HG03439 (cell line): ENCODE results near the gene FAM161B.
"Not testable (repeated sequence)": the region's sequence is repeated elsewhere in the genome, so short reads cannot be mapped to it uniquely, and the experiment has no call there.

Experiments
- ATAC-seq: cut with Tn5 transposase; IDR thresholded peaks from one replicate; pipeline ENCODE4 v1.9.1; 2021; ENCODE audit warnings: mild to moderate bottlenecking, moderate library complexity; ENCODE audit not compliant: unreplicated experiment

Gene FAM161B

DNA sequence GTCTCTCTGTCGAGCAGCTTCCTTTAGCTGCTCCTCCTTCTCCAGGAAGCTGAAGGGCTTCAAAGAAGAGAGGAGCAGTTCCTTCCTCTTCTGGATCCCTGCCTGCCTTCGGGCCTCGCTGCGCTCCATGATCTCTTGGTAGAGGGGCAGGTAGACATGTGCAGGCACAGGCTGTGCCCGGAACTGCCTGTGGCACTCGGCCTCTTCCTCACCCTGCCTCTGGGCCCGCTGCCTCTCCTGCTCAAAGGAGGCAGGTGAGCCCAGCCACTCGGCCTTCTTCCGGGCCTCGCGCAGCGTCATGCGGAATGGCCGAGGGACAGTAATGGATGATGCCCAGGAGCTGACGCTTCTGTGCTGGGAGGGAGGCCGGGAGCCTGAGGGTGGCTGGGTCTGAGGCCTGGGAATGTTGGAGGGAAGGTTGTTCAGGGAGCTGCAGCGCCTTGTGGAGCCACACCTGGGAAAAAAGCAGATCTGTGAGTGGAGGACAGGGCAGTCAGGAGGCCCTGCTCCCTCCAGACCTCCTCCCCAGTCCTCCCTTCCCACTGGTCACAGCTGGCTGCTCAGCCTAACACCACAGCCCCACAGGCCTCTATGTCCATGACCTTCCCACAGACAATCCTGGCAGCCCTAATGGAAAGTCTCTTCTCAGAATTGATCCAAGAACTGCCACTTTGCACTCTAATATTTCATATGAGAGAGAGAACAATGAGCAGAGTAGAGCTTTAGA lies 5.3 kb downstream of the FAM161B start:
- ATAC-seq = no peak

DNA sequence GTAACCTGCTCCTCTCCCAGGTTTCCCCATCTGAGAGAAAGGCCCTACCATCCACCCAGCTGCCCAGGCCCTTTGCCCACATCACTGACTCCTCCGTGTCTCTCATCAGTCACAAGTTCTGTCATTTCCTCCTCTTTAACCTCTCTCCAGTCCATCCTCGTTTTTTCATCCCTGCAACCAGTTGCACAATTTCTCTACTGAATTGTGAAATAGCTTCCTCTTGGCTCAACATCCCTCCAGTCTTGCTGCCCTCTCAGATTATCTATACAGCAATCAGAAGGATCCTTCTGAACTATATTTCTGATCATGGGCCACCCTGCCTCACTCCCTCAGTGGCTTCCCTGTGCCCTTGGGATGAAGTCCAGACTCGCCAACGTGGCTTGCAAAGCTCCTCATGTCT lies 6.8 kb downstream of the FAM161B start:
- ATAC-seq = no peak

DNA sequence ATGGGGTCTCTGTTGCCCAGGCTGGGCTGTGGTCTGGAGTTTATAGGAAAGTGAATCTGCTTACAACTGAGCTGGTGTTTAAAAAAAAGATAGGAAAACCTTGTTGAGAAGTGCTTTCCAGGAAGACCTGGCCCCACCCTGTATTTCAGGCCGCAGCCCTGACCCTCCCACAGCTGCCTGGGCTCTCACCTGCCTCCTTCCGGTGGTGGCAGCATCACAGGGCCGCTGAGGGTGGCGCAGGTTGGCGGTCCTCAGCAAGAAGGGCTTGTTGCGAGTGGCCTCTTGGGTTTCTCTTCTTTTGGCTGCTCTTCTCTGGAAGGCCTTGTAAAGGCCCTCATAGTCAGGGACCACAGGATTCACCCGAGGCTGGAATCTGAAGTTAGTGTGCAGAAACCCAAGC lies 7.7 kb downstream of the FAM161B start:
- ATAC-seq = no peak

DNA sequence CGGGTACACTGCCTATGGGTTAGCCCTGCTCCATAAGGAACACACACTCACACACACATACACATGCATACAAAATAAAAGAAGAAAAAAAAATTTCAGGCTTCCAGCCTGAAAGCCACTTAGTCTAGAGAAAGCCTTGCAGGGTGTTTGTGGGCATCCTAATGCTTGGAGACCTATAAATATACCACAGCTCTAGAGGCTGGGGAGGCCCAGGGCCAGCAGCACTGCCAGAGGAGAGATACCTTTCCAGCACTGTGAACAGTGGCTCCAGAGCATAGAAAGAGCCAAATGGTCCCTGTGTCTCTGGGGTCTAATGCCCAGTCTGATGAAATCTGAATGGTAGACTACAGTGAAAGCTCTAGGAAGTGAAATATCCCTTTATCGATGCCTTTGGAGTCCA lies 12.9 kb downstream of the FAM161B start:
- no peak for ATAC-seq

DNA sequence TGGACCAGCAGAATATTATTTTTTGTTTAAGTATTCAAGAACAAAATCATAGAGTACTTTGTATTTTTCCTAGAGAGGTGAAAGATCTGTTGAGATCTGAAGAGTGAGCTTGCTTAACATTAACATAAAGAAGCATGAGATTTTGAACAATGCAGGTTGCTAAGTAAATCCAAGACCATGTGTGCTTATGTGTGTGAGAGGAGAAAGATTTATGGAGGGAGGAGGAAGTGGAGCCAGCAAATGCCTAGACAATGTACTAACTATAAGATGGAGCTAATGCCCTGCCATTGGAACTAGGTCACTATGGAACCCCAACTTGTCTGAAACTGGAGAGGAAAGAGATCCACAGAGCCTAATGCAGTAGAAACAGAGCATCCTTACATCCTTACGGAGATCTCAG lies 13.3 kb downstream of the FAM161B start:
- no peak for ATAC-seq

DNA sequence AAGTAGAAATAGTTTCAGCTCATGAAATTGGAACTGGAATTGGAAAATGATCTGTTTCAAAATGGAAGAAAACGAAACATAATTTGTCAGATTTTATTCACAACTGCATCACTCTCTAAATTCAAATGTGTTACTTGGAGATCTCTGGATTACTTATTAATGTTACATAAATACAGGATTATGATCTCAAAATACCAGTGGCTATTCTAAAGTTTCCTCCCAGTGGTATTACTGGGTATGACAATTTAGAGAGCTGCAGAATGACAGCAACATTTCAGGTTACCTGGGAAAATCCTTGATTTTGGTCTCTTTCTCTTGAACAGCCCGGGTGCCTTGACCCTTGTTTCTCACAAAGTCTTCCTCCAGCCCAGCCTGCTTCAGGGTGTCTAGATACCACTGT lies 14.2 kb downstream of the FAM161B start:
- ATAC-seq = no peak

DNA sequence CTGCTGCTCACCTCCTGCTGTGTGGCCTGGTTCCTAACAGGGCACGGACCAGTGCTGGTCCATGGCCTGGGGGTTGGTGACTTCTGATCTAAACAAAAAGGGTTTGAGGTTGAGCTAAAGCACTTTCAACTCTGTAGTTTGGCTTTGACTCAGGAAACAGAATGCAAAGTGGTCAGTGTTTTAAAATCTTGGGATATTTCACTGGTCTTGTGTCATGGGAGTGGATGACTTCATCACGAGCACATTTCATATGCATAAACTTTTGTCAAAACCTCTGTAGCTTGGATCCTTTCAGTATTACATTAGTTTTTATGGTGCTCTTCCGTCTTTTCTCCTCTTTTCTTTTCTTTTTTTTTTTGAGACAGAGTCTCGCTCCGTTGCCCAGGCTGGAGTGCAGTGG lies 25.6 kb downstream of the FAM161B start:
- ATAC-seq = no peak

DNA sequence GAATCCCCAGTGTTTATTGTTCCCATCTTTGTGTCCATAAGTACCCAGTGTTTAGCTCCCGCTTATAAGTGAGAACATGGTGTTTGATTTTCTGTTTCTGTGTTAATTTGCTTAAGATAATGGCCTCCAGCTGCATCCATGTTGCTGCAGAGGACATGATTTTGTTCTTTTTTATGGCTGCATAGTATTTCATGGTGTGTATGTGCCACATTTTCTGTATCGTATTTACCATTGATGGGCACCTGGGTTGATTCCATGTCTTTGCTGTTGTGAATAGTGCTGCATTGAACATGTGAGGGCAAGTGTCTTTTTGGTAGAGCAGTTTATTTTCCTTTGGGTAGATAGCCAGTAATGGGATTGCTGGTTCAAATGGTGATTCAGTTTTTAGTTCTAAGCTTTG lies 30.4 kb downstream of the FAM161B start:
- not testable (repeated sequence) for ATAC-seq

DNA sequence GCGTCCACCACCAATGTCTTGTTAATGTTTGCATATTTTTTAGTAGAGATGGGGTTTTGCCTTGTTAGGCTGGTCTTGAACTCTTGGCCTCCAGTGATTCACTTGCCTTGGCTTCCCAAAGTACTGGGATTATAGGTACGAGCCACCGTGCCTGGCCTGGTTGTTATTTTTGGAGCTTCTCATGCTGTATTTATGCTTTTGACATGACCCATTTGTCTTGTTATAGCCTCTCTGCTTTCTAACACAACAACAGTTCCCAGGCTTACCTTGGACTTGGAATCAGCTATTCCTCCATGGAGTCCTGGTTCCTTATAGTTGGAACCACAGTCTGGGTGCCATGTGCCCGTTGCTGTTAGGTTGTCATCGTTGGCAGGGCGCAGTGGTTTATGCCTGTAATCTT lies 33.6 kb downstream of the FAM161B start:
- no peak for ATAC-seq

DNA sequence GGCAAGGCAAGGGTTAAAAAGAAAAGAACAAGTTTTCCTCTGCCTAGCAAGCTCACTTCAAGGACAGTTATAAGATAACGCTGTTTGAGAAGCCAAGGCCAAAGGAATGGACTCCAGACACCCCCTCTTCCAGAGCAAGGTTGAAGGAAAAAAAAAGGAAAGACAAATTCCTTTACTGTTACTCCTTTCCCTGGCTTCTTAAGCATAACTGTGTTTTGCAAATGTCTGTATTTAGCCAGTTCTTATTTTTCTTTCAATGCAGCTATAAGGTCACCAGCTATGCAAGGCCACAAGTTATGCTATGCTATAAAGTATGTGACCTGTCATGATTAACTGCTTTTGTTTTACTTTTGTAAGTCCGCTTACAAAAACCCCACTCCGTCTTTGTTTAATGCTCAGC lies 36.6 kb downstream of the FAM161B start:
- no peak for ATAC-seq

DNA sequence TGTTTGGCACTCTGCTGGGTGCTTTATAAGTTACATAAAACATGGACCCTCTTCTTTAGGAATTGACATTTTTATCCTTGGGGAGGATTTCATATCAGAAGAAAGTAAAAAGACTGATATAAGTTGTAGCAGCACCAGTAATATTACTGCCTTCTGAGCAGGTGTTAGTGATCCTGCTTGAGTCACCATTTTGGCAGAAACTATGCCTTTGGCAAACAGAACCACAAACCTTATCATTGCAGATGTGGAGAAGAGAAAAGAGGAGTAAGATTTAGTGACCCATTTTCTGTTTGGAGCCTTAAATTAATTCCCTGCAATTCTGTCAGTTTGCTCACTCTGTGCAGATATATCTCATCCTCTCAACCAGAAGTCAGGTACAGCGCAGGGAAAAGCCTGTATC lies 40.2 kb downstream of the FAM161B start:
- no peak for ATAC-seq

DNA sequence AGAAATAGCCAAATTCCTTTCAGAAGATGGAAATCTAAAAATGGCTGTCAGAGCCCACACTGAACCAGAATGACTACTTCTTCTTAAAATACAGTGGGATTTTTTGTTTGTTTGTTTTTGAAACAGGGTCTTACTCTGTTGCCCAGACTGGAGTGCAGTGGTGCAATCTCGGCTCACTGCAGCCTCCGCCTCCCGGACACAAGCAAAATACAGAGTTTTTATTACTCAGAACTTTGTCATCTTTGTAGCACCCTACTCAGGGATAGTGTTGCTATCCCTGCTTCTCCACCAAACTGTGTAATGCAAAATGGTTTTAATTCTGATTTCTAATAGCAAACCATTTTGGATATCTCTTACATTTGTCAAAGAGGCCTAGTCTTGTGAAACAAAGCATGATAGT lies 46.9 kb downstream of the FAM161B start:
- no peak for ATAC-seq

DNA sequence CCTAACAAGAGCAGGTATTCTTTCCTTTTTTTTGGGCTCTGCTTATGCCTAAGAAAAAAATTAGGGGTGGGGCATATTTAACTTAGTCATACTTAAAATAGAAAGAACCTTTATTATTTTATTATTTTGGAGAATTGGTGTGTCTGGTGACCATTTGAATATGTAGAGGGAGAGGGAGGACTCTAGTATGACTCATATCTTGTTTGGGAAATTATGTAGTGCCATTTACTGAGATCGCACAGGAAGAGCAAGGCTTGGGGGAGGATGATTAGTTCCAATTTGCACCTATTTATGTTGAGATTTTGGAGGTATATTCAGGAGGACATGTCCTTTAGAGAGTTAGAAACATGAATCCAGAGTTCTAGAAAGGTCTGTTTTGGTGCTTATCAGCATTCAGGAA lies 53.4 kb downstream of the FAM161B start:
- no peak for ATAC-seq

DNA sequence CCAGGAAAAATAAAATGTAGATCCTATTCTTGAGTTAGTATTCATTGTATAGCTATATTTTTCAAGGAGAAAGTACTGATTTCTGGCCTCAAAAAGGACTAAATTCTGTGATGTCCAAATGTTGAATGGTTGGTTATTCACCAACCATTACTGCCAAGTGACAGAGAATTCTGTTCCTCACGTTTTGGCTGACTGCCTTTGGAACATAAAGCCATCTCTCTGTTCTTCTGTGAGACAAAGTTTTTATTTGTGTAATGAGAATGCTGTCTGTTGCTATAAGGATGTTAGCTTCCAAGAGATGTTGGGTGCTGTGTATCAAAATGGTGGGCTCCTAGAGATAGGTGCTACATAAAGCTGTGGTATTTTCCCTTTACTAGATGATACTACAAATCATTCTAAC lies 54.0 kb downstream of the FAM161B start:
- no peak for ATAC-seq

DNA sequence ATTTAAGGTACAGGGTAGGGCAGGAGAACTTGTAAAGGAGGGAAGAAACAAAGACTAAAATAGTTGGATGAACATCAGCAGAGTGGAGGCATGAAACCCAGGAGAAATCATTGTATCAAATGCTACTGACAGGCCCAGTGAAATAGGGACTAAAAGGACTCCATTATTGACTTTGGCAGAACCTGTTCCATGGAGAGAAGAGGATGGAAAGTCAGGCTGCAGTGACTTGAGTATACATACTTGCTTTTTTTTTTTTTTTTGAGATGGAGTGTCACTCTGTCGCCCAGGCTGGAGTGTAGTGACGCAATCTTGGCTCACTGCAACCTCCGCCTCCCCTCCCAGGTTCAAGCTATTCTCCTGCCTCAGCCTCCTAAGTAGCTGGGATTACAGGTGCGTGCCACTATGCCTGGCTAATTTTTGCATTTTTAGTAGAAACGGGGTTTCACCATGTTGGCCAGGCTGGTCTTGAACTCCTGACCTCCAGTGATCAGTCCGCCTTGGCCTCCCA lies 55.7 kb downstream of the FAM161B start:
- ATAC-seq = not testable (repeated sequence)

DNA sequence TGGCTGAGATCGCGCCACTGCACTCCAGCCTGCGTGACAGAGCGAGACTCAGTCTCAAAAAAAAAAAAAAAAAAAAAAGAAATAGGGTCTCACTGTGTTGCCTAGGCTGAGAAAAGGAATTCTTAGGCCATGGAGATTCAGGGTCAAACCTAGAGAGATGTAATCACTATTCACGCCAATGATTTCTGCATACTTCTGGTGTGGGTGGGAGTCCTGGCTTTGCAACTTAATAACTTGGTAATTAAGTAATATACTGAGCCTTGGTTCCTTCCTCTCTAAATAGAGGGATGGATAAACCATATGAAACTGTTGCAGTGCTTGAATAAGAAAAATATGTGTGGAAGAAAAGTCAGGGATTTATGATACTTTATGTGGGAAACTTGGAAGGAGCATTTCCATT lies 60.5 kb downstream of the FAM161B start:
- ATAC-seq = no peak

DNA sequence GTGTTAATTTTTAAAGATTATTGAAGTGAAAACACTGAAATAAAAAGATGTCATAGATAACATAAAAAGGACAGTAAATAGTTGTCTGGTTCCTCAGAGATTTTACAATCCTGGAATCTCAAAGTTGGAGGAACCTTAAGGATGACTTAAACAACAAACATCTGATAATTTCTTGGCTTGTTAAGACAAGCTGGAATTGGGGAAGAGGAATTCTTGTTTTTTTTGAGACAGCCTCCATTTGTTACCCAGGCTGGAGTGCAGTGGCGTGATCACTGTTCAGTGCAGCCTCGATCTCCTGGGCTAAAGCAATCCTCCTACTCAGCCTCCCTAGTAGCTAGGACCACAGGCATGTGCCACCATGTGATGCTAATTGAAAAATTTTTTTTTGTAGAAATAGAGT lies 60.9 kb downstream of the FAM161B start:
- ATAC-seq = no peak

DNA sequence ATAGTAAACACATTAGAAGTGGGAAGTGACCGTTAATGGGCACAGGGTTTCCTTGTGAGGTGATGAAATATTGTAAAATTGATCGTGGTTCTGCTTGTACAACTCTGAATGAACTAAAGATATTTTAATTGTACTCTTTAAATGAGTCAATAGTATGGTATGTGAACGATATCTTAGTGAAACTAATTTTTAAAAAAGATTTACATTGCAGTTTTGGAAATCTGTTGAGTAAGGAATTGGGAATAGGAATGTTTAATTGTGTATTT lies 61.5 kb downstream of the FAM161B start:
- no peak for ATAC-seq

DNA sequence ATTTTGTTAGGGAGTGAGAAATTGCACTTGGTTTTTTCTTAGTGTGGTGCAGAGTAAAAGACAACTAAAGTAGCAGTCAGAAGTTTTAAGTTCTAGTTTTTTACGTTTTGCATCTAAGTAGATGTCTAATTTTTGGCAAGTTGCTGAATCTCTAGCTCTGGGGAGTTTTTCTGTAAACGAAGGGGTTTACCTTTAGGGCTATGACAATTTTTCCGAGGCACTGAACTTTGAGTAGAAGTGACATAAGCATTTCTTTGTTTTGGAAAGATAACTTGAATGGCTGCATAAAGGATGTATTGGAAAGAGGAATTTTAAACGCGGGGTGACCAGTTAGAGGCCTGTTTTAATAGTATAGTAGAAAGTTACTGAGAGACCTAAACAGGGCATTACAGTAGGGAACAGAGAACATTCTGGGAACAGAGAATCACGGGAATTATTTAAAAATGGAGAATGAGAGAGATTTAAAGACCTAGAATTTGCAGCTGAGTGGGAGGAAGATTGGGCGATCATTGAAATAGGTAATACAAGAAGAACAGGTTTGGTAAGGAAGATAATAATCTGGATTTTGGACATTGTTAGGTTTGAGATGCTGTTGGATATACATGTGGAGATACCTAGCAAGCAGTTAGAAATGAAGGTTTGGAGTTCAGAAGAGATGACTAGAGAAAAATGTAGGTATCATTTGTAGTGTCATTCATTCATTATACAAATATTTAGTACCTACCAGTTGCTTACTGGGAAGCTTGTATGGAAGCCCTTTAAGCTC lies 62.0 kb downstream of the FAM161B start:
- ATAC-seq = no peak

DNA sequence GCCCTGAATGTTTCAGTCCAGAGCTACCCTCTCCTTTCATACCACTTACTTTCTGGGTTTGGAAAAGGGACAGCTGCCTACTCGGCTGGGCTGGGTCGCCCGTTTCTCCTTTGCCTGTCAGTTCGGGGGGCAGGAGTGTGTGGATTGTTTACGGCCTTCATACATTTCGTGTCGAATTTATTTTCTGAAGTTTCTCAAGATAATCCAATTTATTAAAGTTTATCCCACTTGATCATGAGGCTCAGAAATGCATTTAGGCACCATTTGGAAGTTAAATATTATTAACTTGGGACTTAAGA lies 62.6 kb downstream of the FAM161B start:
- ATAC-seq = no peak

DNA sequence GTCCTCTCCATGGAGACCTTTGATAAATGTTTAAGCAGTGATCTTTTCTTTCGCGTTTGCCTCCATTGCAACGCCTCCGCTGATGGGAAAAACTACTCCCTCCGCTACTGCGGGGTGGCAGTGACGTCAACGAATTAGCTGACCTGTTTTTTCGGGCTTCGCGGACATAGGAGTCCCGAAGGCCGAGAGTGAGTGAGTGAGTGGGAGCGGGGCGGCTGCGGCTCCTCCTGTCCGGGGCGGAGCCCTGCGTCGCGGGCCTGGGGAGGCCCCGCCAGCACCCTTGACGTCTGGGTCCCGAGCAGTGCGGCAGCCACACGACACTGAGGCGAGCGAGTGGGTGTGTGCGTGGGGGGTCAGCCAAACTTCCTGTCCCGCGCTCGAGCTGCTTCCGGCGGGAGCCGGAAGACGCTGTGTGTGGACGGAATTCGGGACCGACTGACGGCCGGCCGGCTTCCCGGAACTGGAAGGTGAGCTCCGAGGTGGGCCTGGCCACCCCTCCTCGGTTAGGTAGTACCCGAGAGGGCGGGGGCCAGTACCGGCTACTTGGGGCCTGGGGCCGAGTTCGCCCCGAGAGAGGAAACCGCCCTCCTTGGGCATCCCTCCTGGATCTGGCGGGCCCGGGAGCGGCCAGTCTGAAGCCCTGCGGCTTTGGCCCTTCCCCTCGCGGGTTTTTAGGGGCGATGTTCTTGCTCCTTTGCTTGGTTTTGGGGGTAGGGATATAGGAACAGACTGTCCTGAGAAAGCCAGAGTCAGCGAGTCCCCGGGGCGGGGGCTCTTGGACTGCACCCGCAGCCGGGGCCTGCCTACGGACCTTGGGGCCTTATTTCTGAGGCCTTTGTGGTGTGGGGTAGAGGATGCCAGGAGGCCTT lies 63.2 kb downstream of the FAM161B start, which contains the start of gene ZNF410:
Gene ZNF410, plus strand, starts transcription at position 411 of the 869 bp plus-strand sequence. CDS start 5,317 bp downstream, outside the sequence.
- ATAC-seq = peak; percentile 95
